ENCODE measurements around the gene RNF115. TPM values are rescaled to one million over a fixed set of nuclear protein-coding genes. Genes with fewer than 3 reads are reported as not detected.
"Not testable (repeated sequence)": the region's sequence is repeated elsewhere in the genome, so short reads cannot be mapped to it uniquely, and the experiment has no call there.

The RNF115 gene
- total RNA-seq, 4 donors from 2014 or later, result 23.7 to 24.9 (median 23.8) TPM

DNA sequence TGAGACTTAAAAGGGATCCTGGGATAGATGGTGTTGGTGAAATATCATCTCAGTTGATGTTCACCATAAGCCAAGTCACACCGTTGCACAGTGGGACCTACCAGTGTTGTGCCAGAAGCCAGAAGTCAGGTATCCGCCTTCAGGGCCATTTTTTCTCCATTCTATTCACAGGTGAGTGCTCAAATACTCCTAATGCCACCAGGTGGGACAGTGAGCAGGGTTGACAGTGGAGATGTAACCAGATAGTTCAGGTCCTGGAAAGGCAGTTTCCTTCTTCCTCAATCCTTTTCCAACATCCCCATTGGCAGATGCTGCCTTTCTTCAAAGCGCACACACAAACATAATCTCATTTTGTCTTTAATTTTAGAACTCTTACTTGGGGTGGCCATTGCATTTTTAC lies 93.0 kb downstream of the RNF115 start:
- TF ChIP-seq EP300 (IDR thresholded peaks at IDR 0.05), result no peak
- TF ChIP-seq POLR2A (IDR thresholded peaks at IDR 0.05), result no peak
- TF ChIP-seq CTCF (IDR thresholded peaks at IDR 0.05), result no peak
- no peak overlapping the region for H3K27ac ChIP-seq
- no peaks in the 10 kb centered on the region for H3K9me3 ChIP-seq
- no peak overlapping the region for H3K4me3 ChIP-seq
- 97 to 98% methylated on average over 3 of the region's 3 CpGs for WGBS, 2 donors
- no peak for DNase-seq (ENCODE audit: low spot score in 2 of 2)
- H3K27me3 ChIP-seq, result no peaks in the 10 kb centered on the region
- H3K36me3 ChIP-seq, result no peaks in the 10 kb centered on the region
- no peaks in the 10 kb centered on the region for H3K4me1 ChIP-seq

DNA sequence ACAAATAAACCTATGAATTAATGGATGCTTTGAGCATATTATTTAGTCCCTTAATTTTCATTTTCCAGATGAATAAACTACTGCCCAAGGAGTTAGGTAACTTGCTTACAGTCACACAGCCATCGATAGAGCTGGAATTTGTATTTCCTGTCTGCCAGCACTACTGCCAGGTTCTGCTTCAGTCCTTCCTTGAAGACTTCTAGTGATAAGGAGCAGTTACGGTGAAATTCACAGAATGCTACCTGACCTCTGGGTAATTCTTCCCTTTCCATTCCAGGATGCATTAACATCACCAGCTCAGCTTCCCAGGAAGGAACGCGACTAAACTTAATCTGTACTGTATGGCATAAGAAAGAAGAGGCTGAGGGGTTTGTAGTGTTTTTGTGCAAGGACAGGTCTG lies 93.4 kb downstream of the RNF115 start:
- H3K9me3 ChIP-seq, result no peaks in the 10 kb centered on the region
- H3K27me3 ChIP-seq, result no peaks in the 10 kb centered on the region
- TF ChIP-seq POLR2A (IDR thresholded peaks at IDR 0.05) (no peak), CTCF (IDR thresholded peaks at IDR 0.05) (no peak), EP300 (IDR thresholded peaks at IDR 0.05) (no peak)
- DNase-seq (ENCODE audit: low spot score in 2 of 2), result no peak
- 87 to 93% methylated on average over 4 of the region's 4 CpGs for WGBS, 2 donors
- no peaks in the 10 kb centered on the region for H3K36me3 ChIP-seq
- H3K4me3 ChIP-seq, result no peak overlapping the region
- no peak overlapping the region for H3K27ac ChIP-seq
- H3K4me1 ChIP-seq, result no peaks in the 10 kb centered on the region

GRCh38 chr1:145729666-145730436 lies 94.0 kb downstream of the RNF115 start:
- no peak overlapping the region for H3K4me3 ChIP-seq
- WGBS, 2 donors, result 86 to 87% methylated on average over 5 of the region's 5 CpGs
- H3K4me1 ChIP-seq, result no peaks in the 10 kb centered on the region
- TF ChIP-seq EP300 (IDR thresholded peaks at IDR 0.05) (no peak), POLR2A (IDR thresholded peaks at IDR 0.05) (no peak), CTCF (IDR thresholded peaks at IDR 0.05) (no peak)
- H3K27me3 ChIP-seq, result no peaks in the 10 kb centered on the region
- no peak for DNase-seq (ENCODE audit: low spot score in 2 of 2)
- no peaks in the 10 kb centered on the region for H3K9me3 ChIP-seq
- no peaks in the 10 kb centered on the region for H3K36me3 ChIP-seq
- H3K27ac ChIP-seq, result no peak overlapping the region

DNA sequence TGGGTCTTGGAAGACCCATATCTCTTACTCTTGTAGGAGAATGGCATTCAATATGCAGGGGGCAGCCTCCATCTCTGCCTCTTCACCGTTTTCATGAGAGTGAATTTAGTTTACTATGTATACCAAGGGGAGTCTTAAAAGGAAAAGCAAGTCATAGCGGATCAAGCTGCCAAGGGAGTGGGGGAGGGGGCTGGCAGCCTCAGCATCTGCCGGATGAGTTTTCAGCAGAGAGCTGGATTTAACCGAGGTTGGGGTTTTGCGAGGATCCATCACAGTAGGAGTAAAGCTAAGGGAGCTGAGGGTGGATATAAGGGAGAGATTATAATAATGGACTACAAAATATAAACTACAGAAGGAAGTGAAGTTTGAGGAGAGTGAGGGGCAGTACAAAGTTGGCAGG lies 94.7 kb downstream of the RNF115 start:
- H3K27ac ChIP-seq, result no peak overlapping the region
- no peaks in the 10 kb centered on the region for H3K36me3 ChIP-seq
- no peaks in the 10 kb centered on the region for H3K27me3 ChIP-seq
- DNase-seq (ENCODE audit: low spot score in 2 of 2), result no peak
- TF ChIP-seq POLR2A (IDR thresholded peaks at IDR 0.05) (no peak), CTCF (IDR thresholded peaks at IDR 0.05) (no peak), EP300 (IDR thresholded peaks at IDR 0.05) (no peak)
- H3K9me3 ChIP-seq, result no peaks in the 10 kb centered on the region
- WGBS, 2 donors, result 58 to 59% methylated on average over 5 of the region's 5 CpGs
- H3K4me1 ChIP-seq, result no peaks in the 10 kb centered on the region
- H3K4me3 ChIP-seq, result no peak overlapping the region

DNA sequence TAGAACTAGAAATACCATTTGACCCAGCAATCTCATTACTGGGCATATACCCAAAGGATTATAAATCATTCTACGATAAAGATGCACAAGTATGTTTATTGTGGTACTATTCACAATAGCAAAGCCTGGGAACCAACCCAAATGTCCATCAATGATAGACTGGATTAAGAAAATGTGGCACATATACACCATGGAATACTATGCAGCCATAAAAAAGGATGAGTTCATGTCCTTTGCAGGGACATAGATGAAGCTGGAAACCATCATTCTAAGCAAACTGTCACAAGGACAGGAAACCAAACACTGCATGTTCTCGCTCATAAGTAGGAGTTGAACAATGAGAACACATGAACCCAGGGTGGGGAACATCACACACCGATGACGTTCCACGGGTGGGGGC lies 97.7 kb downstream of the RNF115 start:
- not testable (repeated sequence) for H3K27me3 ChIP-seq; H3K36me3 ChIP-seq; H3K27ac ChIP-seq; H3K4me3 ChIP-seq; H3K4me1 ChIP-seq; H3K9me3 ChIP-seq; DNase-seq (ENCODE audit: low spot score in 2 of 2)
- WGBS, 2 donors, result 94 to 96% methylated on average over 5 of the region's 5 CpGs

All from tibial nerve (tissue), 4 donors.